HG03457 (cell line): ENCODE measurements around the gene STYXL1.
A peak's percentile ranks its signal among the peaks of the same experiment; 100 is the strongest.
"Not testable (repeated sequence)": the region's sequence is repeated elsewhere in the genome, so short reads cannot be mapped to it uniquely, and the experiment has no call there.

Source experiments
- ATAC-seq: cut with Tn5 transposase; IDR thresholded peaks from one replicate; pipeline ENCODE4 v1.9.1; 2021; ENCODE audit warnings: moderate number of reproducible peaks; ENCODE audit not compliant: unreplicated experiment

Gene STYXL1

GRCh38 chr7:76047811-76048667 is at the start of gene STYXL1, which contains the start of gene MDH2:
Gene STYXL1 (minus strand): TSS chr7:76048000. CDS start chr7:76030523, 17,477 bp downstream.
Gene MDH2 (plus strand): TSS chr7:76048106. CDS start chr7:76048161, 55 bp downstream.
- ATAC-seq = peak; percentile 86

GRCh38 chr7:76095908-76096307 is 48.1 kb upstream of the STYXL1 start:
- no peak for ATAC-seq

- ATAC-seq = not testable (repeated sequence)
These were observed 46.5 kb upstream of the STYXL1 start for GRCh38 chr7:76094326-76094725.

GRCh38 chr7:76093531-76093930 is 45.7 kb upstream of the STYXL1 start:
- not testable (repeated sequence) for ATAC-seq

- ATAC-seq = no peak
These were observed 43.7 kb upstream of the STYXL1 start for GRCh38 chr7:76091506-76091905.

- no peak for ATAC-seq
These were observed 42.2 kb upstream of the STYXL1 start for GRCh38 chr7:76089865-76090475.

- not testable (repeated sequence) for ATAC-seq
These were observed 39.6 kb upstream of the STYXL1 start for GRCh38 chr7:76087362-76087791.

- ATAC-seq = no peak
These were observed 38.3 kb upstream of the STYXL1 start for GRCh38 chr7:76086070-76086469.

- ATAC-seq = not testable (repeated sequence)
These were observed 36.3 kb upstream of the STYXL1 start for GRCh38 chr7:76084115-76084514.

GRCh38 chr7:76080204-76080603 is 32.4 kb upstream of the STYXL1 start:
- ATAC-seq = no peak

GRCh38 chr7:76077435-76077834 is 29.6 kb upstream of the STYXL1 start:
- no peak for ATAC-seq

GRCh38 chr7:76076995-76077394 is 29.2 kb upstream of the STYXL1 start:
- no peak for ATAC-seq

- no peak for ATAC-seq
These were observed 27.2 kb upstream of the STYXL1 start for GRCh38 chr7:76074972-76075370.

GRCh38 chr7:76074306-76074971 is 26.6 kb upstream of the STYXL1 start:
- no peak for ATAC-seq

- no peak for ATAC-seq
These were observed 25.7 kb upstream of the STYXL1 start for GRCh38 chr7:76073335-76073990.

- no peak for ATAC-seq
These were observed 24.7 kb upstream of the STYXL1 start for GRCh38 chr7:76072243-76073148.

- ATAC-seq = no peak
These were observed 23.8 kb upstream of the STYXL1 start for GRCh38 chr7:76071316-76072242.

GRCh38 chr7:76069238-76069638 is 21.4 kb upstream of the STYXL1 start:
- ATAC-seq = no peak
